WTC11 (cell line): ENCODE results near the gene MCUB. TPM values are rescaled to one million over a fixed set of nuclear protein-coding genes. Genes with fewer than 3 reads are reported as not detected.
"Not testable (repeated sequence)": the region's sequence is repeated elsewhere in the genome, so short reads cannot be mapped to it uniquely, and the experiment has no call there.

Experiments used
- ATAC-seq: fragments of 200-7000 bp; cut with Tn5 transposase; 2 replicates; pipeline ENCODE4 v1.10.0; 2021; ENCODE audit warnings: mild to moderate bottlenecking, moderate library complexity
- CTCF ChIA-PET: fragments of 300-600 bp; sonication (Branson Sonifier 250); formaldehyde crosslinking; loops from one replicate; lab custom pipeline; 2021; ENCODE audit warnings: antibody characterized with exemption; lab: Charles Lee
- POLR2A ChIA-PET: fragments of 350-600 bp; sonication (Branson Sonifier 250); formaldehyde crosslinking; loops from one replicate; lab custom pipeline; 2021; ENCODE audit warnings: antibody characterized with exemption; lab: Charles Lee
- DNase-seq: peaks from one replicate; pipeline ENCODE4 v3.0.0; 2021; ENCODE audit warnings: low spot score
- H3K27ac Mint-ChIP-seq: 2 replicates; pipeline ENCODE4 v1.8.0; 2021; ENCODE audit warnings: mixed read lengths
- H3K27me3 Mint-ChIP-seq: 2 replicates; pipeline ENCODE4 v1.8.0; 2021; ENCODE audit warnings: low read depth, mild to moderate bottlenecking, moderate library complexity, mixed read lengths
- H3K36me3 Mint-ChIP-seq: 2 replicates; pipeline ENCODE4 v1.8.0; 2021; ENCODE audit warnings: mixed read lengths
- H3K4me1 Mint-ChIP-seq: 2 replicates; pipeline ENCODE4 v1.8.0; 2022; ENCODE audit warnings: mixed read lengths
- H3K4me3 Mint-ChIP-seq: 2 replicates; pipeline ENCODE4 v1.8.0; 2021; ENCODE audit warnings: mild to moderate bottlenecking, moderate library complexity, mixed read lengths
- H3K9me3 Mint-ChIP-seq: 2 replicates; pipeline ENCODE4 v1.8.0; 2021; ENCODE audit warnings: mixed read lengths
- ATF6 ChIP-seq: sonication (generic); formaldehyde crosslinking; IDR thresholded peaks from 2 replicates; pipeline ENCODE4 v1.8.1; 2023; ENCODE audit warnings: mild to moderate bottlenecking, missing genetic modification reagents
- CREB1 ChIP-seq: sonication (generic); formaldehyde crosslinking; IDR thresholded peaks from 2 replicates; pipeline ENCODE4 v1.8.0; 2023; ENCODE audit warnings: mild to moderate bottlenecking, missing genetic modification reagents
- CREM ChIP-seq: sonication (generic); formaldehyde crosslinking; IDR thresholded peaks from 2 replicates; pipeline ENCODE4 v1.8.1; 2022; ENCODE audit warnings: mild to moderate bottlenecking, missing genetic modification reagents, moderate library complexity
- E2F4 ChIP-seq: sonication (generic); formaldehyde crosslinking; IDR thresholded peaks from 2 replicates; pipeline ENCODE4 v1.8.1; 2022; ENCODE audit warnings: low read depth, mild to moderate bottlenecking, moderate library complexity, missing genetic modification reagents, borderline replicate concordance
- GRHL2 ChIP-seq: fragments of 250-450 bp; sonication (Bioruptor Pico); IDR thresholded peaks from 2 replicates; pipeline ENCODE4 v1.8.0; 2022; ENCODE audit warnings: mild to moderate bottlenecking, moderate library complexity; ENCODE audit not compliant: insufficient replicate concordance, severe bottlenecking
- MXD4 ChIP-seq: fragments of 250-450 bp; sonication (Bioruptor Pico); IDR thresholded peaks from 2 replicates; pipeline ENCODE4 v1.8.0; 2021; ENCODE audit warnings: mild to moderate bottlenecking, moderate library complexity, borderline replicate concordance
- NR2C2 ChIP-seq: sonication (generic); formaldehyde crosslinking; IDR thresholded peaks from 2 replicates; pipeline ENCODE4 v1.8.0; 2022; ENCODE audit warnings: mild to moderate bottlenecking, missing genetic modification reagents
- NR3C1 ChIP-seq: sonication (generic); formaldehyde crosslinking; conservative IDR thresholded peaks from 2 replicates; pipeline ENCODE4 v1.8.1; 2023; ENCODE audit warnings: low read depth, mild to moderate bottlenecking, missing genetic modification reagents
- OVOL2 ChIP-seq: fragments of 250-450 bp; sonication (Bioruptor Pico); IDR thresholded peaks from 2 replicates; pipeline ENCODE4 v1.9.0; 2021; ENCODE audit warnings: mild to moderate bottlenecking, borderline replicate concordance
- RORB ChIP-seq: fragments of 250-450 bp; sonication (Bioruptor Pico); IDR thresholded peaks from 2 replicates; pipeline ENCODE4 v1.9.0; 2021; ENCODE audit warnings: mild to moderate bottlenecking
- SMAD4 ChIP-seq: sonication (generic); formaldehyde crosslinking; IDR thresholded peaks from 2 replicates; pipeline ENCODE4 v1.8.0; 2022; ENCODE audit warnings: mild to moderate bottlenecking, missing genetic modification reagents
- TP53 ChIP-seq: sonication (generic); formaldehyde crosslinking; IDR thresholded peaks from 2 replicates; pipeline ENCODE4 v1.8.1; 2023; ENCODE audit warnings: mild to moderate bottlenecking, missing genetic modification reagents
- ZBTB21 ChIP-seq: sonication (generic); formaldehyde crosslinking; IDR thresholded peaks from 2 replicates; pipeline ENCODE4 v1.8.1; 2023; ENCODE audit warnings: mild to moderate bottlenecking, missing genetic modification reagents, borderline replicate concordance
- ZBTB43 ChIP-seq: sonication (generic); formaldehyde crosslinking; IDR thresholded peaks from 2 replicates; pipeline ENCODE4 v1.8.1; 2023; ENCODE audit warnings: mild to moderate bottlenecking, missing genetic modification reagents
- ZNF219 ChIP-seq: sonication (generic); formaldehyde crosslinking; IDR thresholded peaks from 2 replicates; pipeline ENCODE4 v1.8.0; 2023; ENCODE audit warnings: missing genetic modification reagents, mild to moderate bottlenecking, borderline replicate concordance
- ZNF512 ChIP-seq: sonication (generic); formaldehyde crosslinking; IDR thresholded peaks from 2 replicates; pipeline ENCODE4 v1.8.1; 2022; ENCODE audit warnings: missing genetic modification reagents, borderline replicate concordance
- ZSCAN18 ChIP-seq: fragments of 250-450 bp; sonication (Bioruptor Pico); IDR thresholded peaks from 2 replicates; pipeline ENCODE4 v2.1.2; 2022; ENCODE audit warnings: mild to moderate bottlenecking, moderate library complexity
- total RNA-seq: library from RNA; stranded (reverse); gene quantifications from 3 replicates; pipeline ENCODE4 v1.2.3, GENCODE V29; 2021

MCUB gene
- total RNA-seq, 1 experiment from 2014 or later = 26.8 TPM

- no peak overlapping the region for H3K4me3 Mint-ChIP-seq
- H3K36me3 Mint-ChIP-seq = peaks cover under 1% of the 10 kb centered on the region; the same call in 1 of the 2 replicates
- CTCF ChIA-PET = no interaction called here
- POLR2A ChIA-PET = no interaction called here
- H3K9me3 Mint-ChIP-seq = no peaks in the 10 kb centered on the region
- DNase-seq = no peak
- no peaks in the 10 kb centered on the region for H3K27me3 Mint-ChIP-seq
- ATAC-seq = no peak
- no peak overlapping the region for H3K27ac Mint-ChIP-seq
- H3K4me1 Mint-ChIP-seq = peaks cover 20% of the 10 kb centered on the region
- TF ChIP-seq ZNF512 (CRISPR knock-in tag) (no peak), ZBTB43 (CRISPR knock-in tag) (no peak), ZSCAN18 (no peak), OVOL2 (CRISPR knock-in tag) (no peak), NR3C1 (CRISPR knock-in tag) (no peak), E2F4 (CRISPR knock-in tag) (no peak), MXD4 (no peak), CREM (CRISPR knock-in tag) (no peak), ZBTB21 (CRISPR knock-in tag) (no peak), CREB1 (CRISPR knock-in tag) (no peak), ATF6 (no peak), NR2C2 (CRISPR knock-in tag) (no peak), ZNF219 (CRISPR knock-in tag) (no peak), SMAD4 (CRISPR knock-in tag) (no peak), GRHL2 (CRISPR knock-in tag) (no peak), RORB (no peak), TP53 (CRISPR knock-in tag) (no peak)
Measured at GRCh38 chr4:109592367-109592766, 32.3 kb downstream of the MCUB start.

GRCh38 chr4:109595123-109595522 lies 35.1 kb downstream of the MCUB start:
- H3K9me3 Mint-ChIP-seq, H3K4me3 Mint-ChIP-seq, H3K27me3 Mint-ChIP-seq, H3K4me1 Mint-ChIP-seq, ATAC-seq, CTCF ChIA-PET, DNase-seq, H3K27ac Mint-ChIP-seq: not testable (repeated sequence)
- H3K36me3 Mint-ChIP-seq = peaks cover 10% of the 10 kb centered on the region
- POLR2A ChIA-PET = interaction anchor here (0.7 kb wide), 1 partner anchor 275 kb away, joined by 3 read pairs; no protein-coding TSS in a partner anchor

GRCh38 chr4:109596420-109597085 lies 36.5 kb downstream of the MCUB start:
- ATAC-seq, CTCF ChIA-PET, H3K27ac Mint-ChIP-seq, DNase-seq, H3K4me3 Mint-ChIP-seq, H3K27me3 Mint-ChIP-seq, H3K4me1 Mint-ChIP-seq, POLR2A ChIA-PET: not testable (repeated sequence)
- Mint-ChIP-seq H3K36me3 (peaks cover 10% of the 10 kb centered on the region), H3K9me3 (peaks cover 12% of the 10 kb centered on the region)
